Trophoblast cell (in vitro differentiated cells and primary cell): ENCODE measurements around the gene FAM111A.

Experiments
- DNase-seq, 2 donors: peaks; one replicate each; pipeline ENCODE4 v3.0.0-alpha.2; 2016
- H2AFZ ChIP-seq: 2 replicates; pipeline ENCODE4 v1.6.1; 2013; ENCODE audit warnings: low read length, moderate library complexity, mild to moderate bottlenecking; ENCODE audit not compliant: insufficient read depth, poor library complexity
- H2AK5ac ChIP-seq: 2 replicates; pipeline ENCODE4 v1.6.1; 2013; ENCODE audit warnings: mild to moderate bottlenecking, low read length
- H2BK120ac ChIP-seq: 2 replicates; pipeline ENCODE4 v1.6.1; 2013; ENCODE audit warnings: low read length, mild to moderate bottlenecking, moderate library complexity; ENCODE audit not compliant: insufficient read depth, poor library complexity
- H2BK12ac ChIP-seq: 2 replicates; pipeline ENCODE4 v1.6.1; 2013; ENCODE audit warnings: mild to moderate bottlenecking, low read length, moderate library complexity
- H2BK5ac ChIP-seq: 2 replicates; pipeline ENCODE4 v1.6.1; 2013; ENCODE audit warnings: low read length, low read depth, moderate library complexity, mild to moderate bottlenecking; ENCODE audit not compliant: poor library complexity
- H3K14ac ChIP-seq: 2 replicates; pipeline ENCODE4 v1.6.1; 2013; ENCODE audit warnings: mild to moderate bottlenecking, low read length
- H3K18ac ChIP-seq: 2 replicates; pipeline ENCODE4 v1.6.1; 2013; ENCODE audit warnings: mild to moderate bottlenecking, low read length
- H3K23ac ChIP-seq: 2 replicates; pipeline ENCODE4 v1.6.1; 2013; ENCODE audit warnings: low read length
- H3K27ac ChIP-seq: 2 replicates; pipeline ENCODE4 v1.5.1; 2013; ENCODE audit warnings: low read depth, mild to moderate bottlenecking, inconsistent platforms, low read length, moderate library complexity
- H3K27me3 ChIP-seq: 2 replicates; pipeline ENCODE4 v1.6.1; 2013; ENCODE audit warnings: inconsistent platforms, mild to moderate bottlenecking, low read length, moderate library complexity; ENCODE audit not compliant: insufficient read depth
- H3K36me3 ChIP-seq, 2 experiments: 1 replicate in 1 of 2; 2 replicates in 1 of 2; pipeline ENCODE4 v1.6.1; 2013; ENCODE audit warnings: low read length in 2 of 2, mild to moderate bottlenecking in 2 of 2, moderate library complexity in 1 of 2; ENCODE audit not compliant: insufficient read depth in 2 of 2, control insufficient read depth in 1 of 2
- H3K4ac ChIP-seq: 2 replicates; pipeline ENCODE4 v1.6.1; 2013; ENCODE audit warnings: low read depth, mild to moderate bottlenecking, low read length, moderate library complexity
- H3K4me1 ChIP-seq, 2 experiments: 1 replicate in 1 of 2; 2 replicates in 1 of 2; pipeline ENCODE4 v1.6.1; 2013; ENCODE audit warnings: low read length in 2 of 2, mild to moderate bottlenecking in 2 of 2, moderate library complexity in 1 of 2; ENCODE audit not compliant: insufficient read depth in 2 of 2, control insufficient read depth in 1 of 2
- H3K4me2 ChIP-seq: 2 replicates; pipeline ENCODE4 v1.6.1; 2013; ENCODE audit warnings: inconsistent platforms, mild to moderate bottlenecking, low read length, moderate library complexity
- H3K4me3 ChIP-seq: 2 replicates; pipeline ENCODE4 v1.5.1; 2013; ENCODE audit warnings: mild to moderate bottlenecking, low read depth, low read length, inconsistent platforms
- H3K79me1 ChIP-seq: one replicate; pipeline ENCODE4 v1.6.1; 2013; ENCODE audit warnings: low read length
- H3K79me2 ChIP-seq: 2 replicates; pipeline ENCODE4 v1.6.1; 2013; ENCODE audit warnings: low read length, mild to moderate bottlenecking; ENCODE audit not compliant: control insufficient read depth, insufficient read depth, poor library complexity
- H3K9ac ChIP-seq: 2 replicates; pipeline ENCODE4 v1.6.1; 2013; ENCODE audit warnings: mild to moderate bottlenecking, low read length
- H3K9me3 ChIP-seq: 2 replicates; pipeline ENCODE4 v1.6.1; 2013; ENCODE audit warnings: low read depth, mild to moderate bottlenecking, control low read depth, inconsistent platforms, low read length; ENCODE audit not compliant: insufficient read depth
- H4K12ac ChIP-seq: 2 replicates; pipeline ENCODE4 v1.6.1; 2013; ENCODE audit warnings: low read depth, mild to moderate bottlenecking, low read length, moderate library complexity
- H4K8ac ChIP-seq: 2 replicates; pipeline ENCODE4 v1.6.1; 2013; ENCODE audit warnings: low read depth, mild to moderate bottlenecking, low read length, moderate library complexity
- H4K91ac ChIP-seq: one replicate; pipeline ENCODE4 v1.6.1; 2013; ENCODE audit warnings: low read depth, mild to moderate bottlenecking, low read length, moderate library complexity
- WGBS: extraction: QIAGEN DNeasy Blood & Tissue Kit; methylation state at CpG from one replicate; pipeline ENCODE4 v1.1.7; 2013; ENCODE audit warnings: missing lambda C conversion rate; ENCODE audit not compliant: insufficient read length, insufficient coverage; ENCODE audit errors: extremely low coverage; 5-methylcytosine and 5-hydroxymethylcytosine counted together

The FAM111A gene

DNA sequence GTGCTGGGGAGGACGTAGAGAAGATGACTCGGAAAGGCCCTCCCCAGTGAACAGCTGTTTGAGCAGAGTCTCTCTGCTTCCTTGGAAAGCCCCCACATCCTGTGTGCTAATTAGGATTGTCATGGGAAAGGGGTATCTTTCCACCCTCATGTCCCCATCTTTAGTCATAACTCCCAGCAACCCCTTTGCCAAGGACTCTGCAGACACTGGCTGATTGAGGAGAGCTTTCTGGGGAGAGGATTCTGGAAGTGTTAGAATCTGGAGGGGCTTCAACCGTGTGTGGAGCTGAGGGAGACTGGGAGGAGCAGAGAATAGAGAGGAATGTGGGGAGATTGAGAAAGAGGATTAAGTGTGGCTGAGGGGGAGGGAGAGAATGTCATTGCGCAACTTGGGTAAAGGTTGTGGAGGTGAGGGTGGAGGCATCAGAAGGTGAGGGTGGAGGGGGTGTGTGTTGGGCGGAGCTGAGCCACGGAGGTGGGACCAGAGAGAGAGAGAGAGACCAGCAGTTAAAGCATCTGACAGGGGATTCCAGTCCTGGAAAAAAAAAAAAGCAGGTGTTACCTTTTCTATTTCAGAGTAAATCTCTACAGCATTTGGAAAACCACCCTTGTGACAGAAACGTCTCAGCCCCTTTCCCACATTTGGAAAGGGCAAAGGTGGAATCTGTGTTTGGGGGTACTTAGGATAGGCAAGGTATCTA is 31.5 kb downstream of the FAM111A start:
- Histone ChIP-seq H3K4me2 (peak overlapping the region; percentile 98), H3K4ac (peak overlapping the region; percentile 55), H4K8ac (peak overlapping the region; percentile 77), H3K14ac (peak overlapping the region; percentile 60), H2BK12ac (peak overlapping the region; percentile 73), H2AK5ac (peak overlapping the region; percentile 58), H3K23ac (no peak overlapping the region), H3K9ac (peak overlapping the region; percentile 8), H3K27me3 (no peaks in the 10 kb centered on the region), H3K27ac (peak overlapping the region; percentile 88), H2AFZ (no peak overlapping the region), H2BK5ac (peak overlapping the region; percentile 90), H4K12ac (peak overlapping the region; percentile 17), H3K18ac (peak overlapping the region; percentile 80), H3K9me3 (no peaks in the 10 kb centered on the region), H3K4me1 (peaks cover 20 to 31% of the 10 kb centered on the region in 2 experiments), H3K4me3 (no peak overlapping the region), H3K79me1 (peaks cover 30% of the 10 kb centered on the region), H2BK120ac (peak overlapping the region; percentile 87), H4K91ac (peak overlapping the region; percentile 90), H3K79me2 (peaks cover 15% of the 10 kb centered on the region), H3K36me3 (peaks cover 0 to 2% of the 10 kb centered on the region in 2 experiments)
- peak; percentile 86 to 91 for DNase-seq
- no CpG with 5 or more reads among the region's 7 CpGs for WGBS

DNA sequence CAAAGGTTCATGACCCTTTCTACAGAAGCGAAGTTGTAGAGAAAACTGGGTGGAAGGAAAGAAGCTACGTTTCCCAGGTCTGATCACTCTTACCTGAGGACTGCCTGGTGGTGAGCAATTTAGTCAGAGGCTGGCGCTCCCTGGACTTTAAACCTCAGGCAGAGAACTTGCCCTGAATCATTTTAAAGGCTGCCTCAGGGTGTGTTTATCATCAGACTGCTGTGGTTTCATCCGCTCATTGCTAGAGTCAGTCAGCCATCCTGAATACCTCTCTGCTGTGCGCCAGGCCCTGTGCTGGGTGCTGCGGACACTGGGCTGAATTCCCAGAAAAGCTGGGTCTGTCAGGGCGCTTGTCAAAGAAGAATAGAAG is 32.0 kb downstream of the FAM111A start:
- no peak overlapping the region for H2AK5ac ChIP-seq
- no peak overlapping the region for H3K18ac ChIP-seq
- H3K4me3 ChIP-seq, result no peak overlapping the region
- H3K14ac ChIP-seq, result no peak overlapping the region
- H2BK5ac ChIP-seq, result peak overlapping the region; percentile 61
- H3K79me2 ChIP-seq, result peaks cover 15% of the 10 kb centered on the region
- H4K8ac ChIP-seq, result no peak overlapping the region
- H4K91ac ChIP-seq, result peak overlapping the region; percentile 73
- no peak overlapping the region for H2BK12ac ChIP-seq
- peak overlapping the region; percentile 55 for H2BK120ac ChIP-seq
- WGBS, result no CpG with 5 or more reads among the region's 7 CpGs
- H2AFZ ChIP-seq, result no peak overlapping the region
- H3K4me1 ChIP-seq, result peaks cover 20 to 31% of the 10 kb centered on the region in 2 experiments
- H3K4ac ChIP-seq, result no peak overlapping the region
- peaks cover 0 to 2% of the 10 kb centered on the region in 2 experiments for H3K36me3 ChIP-seq
- H3K27ac ChIP-seq, result peak overlapping the region; percentile 88
- peak; percentile 91 to 97 for DNase-seq
- peak overlapping the region; percentile 21 for H3K4me2 ChIP-seq
- no peaks in the 10 kb centered on the region for H3K9me3 ChIP-seq
- H3K9ac ChIP-seq, result no peak overlapping the region
- H3K23ac ChIP-seq, result no peak overlapping the region
- H3K79me1 ChIP-seq, result peaks cover 30% of the 10 kb centered on the region
- no peak overlapping the region for H4K12ac ChIP-seq
- no peaks in the 10 kb centered on the region for H3K27me3 ChIP-seq

DNA sequence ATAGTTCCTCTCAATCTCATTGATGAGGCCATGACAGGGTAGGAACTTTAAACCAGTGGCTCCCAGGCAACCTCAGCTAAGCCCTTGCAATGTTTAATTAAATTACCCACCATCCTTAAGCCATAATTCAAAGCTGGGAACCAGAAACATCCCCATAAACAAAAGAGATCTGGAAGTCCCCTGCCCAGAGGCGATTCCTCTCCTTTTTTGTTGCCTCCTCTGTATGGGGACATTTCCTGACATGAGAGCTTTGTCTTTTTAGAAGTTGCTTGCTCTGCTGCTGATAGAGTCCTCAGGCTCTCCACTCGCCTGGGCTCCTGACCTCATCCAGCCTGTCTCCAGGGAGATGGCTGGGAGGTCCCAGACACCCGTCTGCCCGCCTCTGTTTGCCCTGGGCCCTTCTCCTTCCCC is 32.4 kb downstream of the FAM111A start:
- H3K9me3 ChIP-seq, result no peaks in the 10 kb centered on the region
- H2BK5ac ChIP-seq, result peak overlapping the region; percentile 42
- peak overlapping the region; percentile 88 for H3K27ac ChIP-seq
- peak; percentile 70 to 82 for DNase-seq
- peaks cover 20 to 31% of the 10 kb centered on the region in 2 experiments for H3K4me1 ChIP-seq
- no peak overlapping the region for H3K9ac ChIP-seq
- H4K12ac ChIP-seq, result no peak overlapping the region
- peaks cover 30% of the 10 kb centered on the region for H3K79me1 ChIP-seq
- H3K4me2 ChIP-seq, result peak overlapping the region; percentile 21
- no peak overlapping the region for H4K8ac ChIP-seq
- H2AK5ac ChIP-seq, result no peak overlapping the region
- H3K14ac ChIP-seq, result no peak overlapping the region
- H3K79me2 ChIP-seq, result peaks cover 15% of the 10 kb centered on the region
- peak overlapping the region; percentile 73 for H4K91ac ChIP-seq
- peak overlapping the region; percentile 55 for H2BK120ac ChIP-seq
- H3K27me3 ChIP-seq, result no peaks in the 10 kb centered on the region
- H2BK12ac ChIP-seq, result no peak overlapping the region
- H3K23ac ChIP-seq, result no peak overlapping the region
- peaks cover 0 to 2% of the 10 kb centered on the region in 2 experiments for H3K36me3 ChIP-seq
- H3K4ac ChIP-seq, result no peak overlapping the region
- no peak overlapping the region for H3K4me3 ChIP-seq
- no peak overlapping the region for H2AFZ ChIP-seq
- no CpG with 5 or more reads among the region's 4 CpGs for WGBS
- no peak overlapping the region for H3K18ac ChIP-seq

DNA sequence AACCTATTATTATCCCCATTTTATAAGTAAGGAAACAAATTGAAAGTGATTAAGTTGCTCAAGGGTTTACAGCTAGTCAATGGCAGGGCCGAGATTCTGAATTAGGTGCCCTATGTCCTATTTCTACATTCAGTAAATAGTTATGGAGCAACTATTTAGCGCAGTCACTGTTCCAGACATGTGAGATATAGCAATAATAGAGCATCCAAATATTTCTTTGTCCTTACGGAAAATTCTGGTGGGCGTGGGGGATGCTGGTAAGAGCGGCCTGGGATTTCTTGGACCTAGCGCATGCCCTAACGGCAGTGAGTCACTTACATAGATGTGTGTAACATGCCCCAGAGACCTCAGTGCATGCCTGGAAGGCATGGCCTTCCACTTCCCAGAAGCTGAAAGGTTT is 33.7 kb downstream of the FAM111A start:
- peaks cover 20 to 31% of the 10 kb centered on the region in 2 experiments for H3K4me1 ChIP-seq
- H3K9me3 ChIP-seq, result no peaks in the 10 kb centered on the region
- H3K36me3 ChIP-seq, result peaks cover 0 to 2% of the 10 kb centered on the region in 2 experiments
- DNase-seq, result peak; percentile 97 to 99
- no peak overlapping the region for H4K8ac ChIP-seq
- H2BK12ac ChIP-seq, result no peak overlapping the region
- H2AFZ ChIP-seq, result no peak overlapping the region
- no peak overlapping the region for H3K4me3 ChIP-seq
- H3K79me1 ChIP-seq, result peaks cover 30% of the 10 kb centered on the region
- H3K4me2 ChIP-seq, result no peak overlapping the region
- H3K27me3 ChIP-seq, result no peaks in the 10 kb centered on the region
- H3K14ac ChIP-seq, result no peak overlapping the region
- no peak overlapping the region for H3K27ac ChIP-seq
- WGBS, result no CpG with 5 or more reads among the region's 7 CpGs
- H2BK120ac ChIP-seq, result no peak overlapping the region
- no peak overlapping the region for H3K23ac ChIP-seq
- no peak overlapping the region for H3K18ac ChIP-seq
- H2AK5ac ChIP-seq, result no peak overlapping the region
- peak overlapping the region; percentile 22 for H3K4ac ChIP-seq
- H4K91ac ChIP-seq, result no peak overlapping the region
- no peak overlapping the region for H3K9ac ChIP-seq
- peaks cover 15% of the 10 kb centered on the region for H3K79me2 ChIP-seq
- no peak overlapping the region for H4K12ac ChIP-seq
- H2BK5ac ChIP-seq, result no peak overlapping the region
